NCI-H1436 treated with DMSO at 0.1 percent for 48 hours (cell line): ENCODE results near the gene UBL5.

Experiments
- DNase-seq: peaks from one replicate; lab custom pipeline; 2025; lab: John Stamatoyannopoulos, UW

The UBL5 gene

GRCh38 chr19:9854282-9854846 is 26.6 kb downstream of the UBL5 start:
- DNase-seq, result no peak

DNA sequence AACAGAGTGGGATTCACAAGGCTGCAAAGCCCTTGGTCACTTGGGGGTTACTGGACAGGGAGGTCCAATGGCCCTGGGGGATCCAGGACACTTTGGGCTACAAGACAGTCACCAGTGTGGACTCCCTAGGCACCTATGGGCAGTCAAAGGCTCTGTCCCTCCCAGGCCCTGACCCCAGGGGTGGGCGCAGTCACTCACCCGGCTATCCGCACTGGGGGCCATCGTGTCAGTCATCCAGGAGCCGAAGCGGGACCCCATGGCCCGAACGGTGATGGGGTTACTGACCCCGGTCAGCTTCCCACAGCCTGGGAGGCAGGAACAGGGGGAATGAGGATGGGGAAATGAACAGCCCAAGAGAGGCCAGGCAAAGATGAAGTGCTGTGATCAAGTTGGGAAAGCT is 28.9 kb downstream of the UBL5 start:
- DNase-seq, result no peak

DNA sequence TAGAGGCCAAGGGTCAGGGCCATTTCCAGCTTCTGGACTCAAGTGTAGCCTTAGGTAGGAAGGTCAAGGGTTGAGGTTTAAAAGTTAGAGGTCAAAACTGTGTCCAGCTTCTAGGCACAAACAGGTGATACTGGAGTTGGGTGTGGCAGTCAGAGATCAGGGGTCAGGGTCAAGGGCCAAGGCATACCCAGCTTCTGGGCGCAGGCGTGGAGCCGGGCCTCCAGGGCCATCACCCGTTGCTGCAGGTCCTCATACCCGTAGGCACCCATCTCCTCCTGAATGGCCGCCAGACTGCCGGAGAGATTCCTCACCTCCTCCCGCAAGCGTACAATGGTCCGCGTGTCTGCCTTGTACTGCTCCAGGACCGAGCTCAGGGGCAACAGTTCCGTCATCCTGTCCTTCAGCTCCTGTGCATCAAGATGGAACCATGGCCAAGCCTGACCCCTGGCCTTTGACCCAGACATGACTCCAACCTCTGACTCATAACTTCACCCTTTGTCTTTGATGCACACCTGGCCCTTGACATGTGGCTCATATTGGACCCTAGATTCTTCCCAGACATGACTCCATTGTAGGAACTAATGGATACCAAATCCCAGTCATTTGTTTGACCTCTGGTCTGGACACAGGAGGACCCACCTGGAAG is 29.5 kb downstream of the UBL5 start:
- no peak for DNase-seq

- DNase-seq, result no peak
These were observed 30.4 kb downstream of the UBL5 start for GRCh38 chr19:9857920-9858746.

GRCh38 chr19:9858766-9859165 is 31.0 kb downstream of the UBL5 start:
- no peak for DNase-seq

- no peak for DNase-seq
These were observed 32.7 kb downstream of the UBL5 start for GRCh38 chr19:9860407-9860806.

- no peak for DNase-seq
These were observed 33.8 kb downstream of the UBL5 start for GRCh38 chr19:9861503-9861902.

DNA sequence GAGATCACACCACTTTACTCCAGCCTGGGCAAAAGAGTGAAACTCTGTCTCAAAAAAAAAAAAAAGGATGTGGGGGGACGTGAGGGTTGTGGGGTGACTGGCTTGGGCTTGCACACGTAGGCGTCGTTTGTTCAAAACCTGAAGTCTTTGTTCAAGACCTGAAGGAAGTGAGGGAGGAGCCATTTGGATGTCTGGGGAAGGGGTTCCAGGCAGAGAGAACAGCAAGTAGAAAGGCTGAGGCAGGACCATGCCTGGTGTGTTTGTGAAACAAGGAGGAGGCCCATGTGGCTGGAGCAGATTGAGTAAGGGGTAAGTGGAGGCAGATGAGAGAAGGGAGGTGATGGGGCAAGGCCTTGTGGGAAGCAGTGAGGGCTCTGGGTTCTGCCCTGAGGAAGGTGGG is 35.2 kb downstream of the UBL5 start:
- no peak for DNase-seq

DNA sequence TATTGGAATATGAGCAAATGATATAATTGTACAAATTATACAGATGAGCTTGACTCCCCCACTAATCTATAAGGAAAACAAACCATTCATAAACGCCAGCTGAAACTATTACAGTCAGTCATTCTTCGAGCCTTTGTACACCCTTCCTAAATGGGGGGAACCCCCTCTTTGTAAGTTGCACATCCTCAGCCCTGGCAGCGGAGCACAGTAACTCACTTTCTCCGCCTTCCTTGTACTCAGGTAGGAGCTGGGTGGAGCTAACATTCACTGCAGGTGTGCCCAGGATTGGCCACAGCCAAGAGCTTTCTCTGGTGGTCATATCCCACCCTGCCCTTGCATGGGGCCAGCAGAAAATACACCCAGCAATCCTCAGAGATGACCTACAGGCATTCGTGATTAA is 36.0 kb downstream of the UBL5 start:
- DNase-seq, result no peak

DNA sequence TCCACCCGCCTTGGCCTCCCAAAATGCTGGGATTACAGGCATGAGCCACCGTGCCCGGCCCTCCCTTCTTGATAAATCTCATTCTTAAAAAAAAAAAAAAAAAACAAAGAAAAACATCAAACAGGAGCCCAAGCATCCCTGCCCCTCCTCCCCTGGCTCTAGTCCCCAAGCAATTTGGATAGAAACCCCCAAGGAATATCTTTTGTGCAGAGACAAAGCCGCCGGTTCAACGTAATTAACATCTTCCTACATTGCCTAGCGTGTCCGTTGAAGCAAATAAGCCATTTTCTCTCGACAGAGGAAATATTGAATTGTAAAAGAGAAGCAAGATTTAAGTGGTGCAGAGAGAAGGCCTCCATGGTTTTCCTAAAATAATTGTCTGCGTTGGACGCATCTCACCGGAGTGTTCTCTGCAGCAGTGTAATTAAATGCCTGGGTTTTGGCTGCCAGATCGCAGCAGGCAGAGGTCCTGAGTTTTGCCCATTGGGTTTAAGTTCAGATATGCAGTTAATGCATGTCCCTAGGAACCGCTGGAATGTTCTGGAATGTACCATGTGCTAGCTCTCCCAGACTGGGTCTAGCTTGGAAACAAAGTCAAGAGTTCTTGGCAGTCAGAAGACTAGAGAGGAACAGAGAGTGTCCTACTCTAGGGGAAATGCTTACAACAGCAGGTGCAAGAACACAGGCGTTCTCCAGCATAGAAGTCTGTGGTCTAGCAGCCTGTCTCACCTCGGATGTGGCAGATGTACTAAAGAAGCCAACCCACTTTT is 38.2 kb downstream of the UBL5 start:
- DNase-seq, result peak; percentile 53

DNA sequence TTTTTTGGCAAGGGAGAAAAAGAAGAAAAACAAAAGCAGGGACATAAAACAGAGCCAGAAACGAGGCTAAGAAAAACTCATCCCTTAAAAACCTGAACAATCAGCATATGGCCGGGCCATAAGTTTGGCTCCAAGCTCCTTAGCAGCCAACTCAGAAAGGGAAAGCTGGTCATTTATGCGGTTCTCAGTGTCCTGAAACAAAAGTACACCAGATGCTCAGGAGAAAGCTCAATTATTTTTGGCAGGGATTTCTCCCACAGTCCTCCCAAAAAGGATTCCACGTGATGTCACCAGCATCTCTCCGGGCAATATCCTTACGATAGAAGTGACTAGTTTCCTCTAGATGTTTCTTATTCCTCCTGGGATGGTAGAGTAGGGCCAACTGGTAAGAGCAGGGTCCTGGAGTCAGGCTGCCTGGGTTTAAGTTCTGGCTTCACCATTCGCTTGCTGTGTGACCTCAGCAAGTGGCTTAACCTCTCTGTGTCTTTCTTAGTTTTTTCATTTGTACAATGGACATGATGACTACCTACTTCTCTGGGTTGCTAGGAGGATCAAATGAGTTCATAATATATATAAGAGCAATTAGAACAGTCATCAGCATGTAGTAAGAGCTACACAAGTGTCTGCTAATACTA is 41.4 kb downstream of the UBL5 start:
- no peak for DNase-seq

- DNase-seq, result no peak
These were observed 44.1 kb downstream of the UBL5 start for GRCh38 chr19:9871626-9872338.

DNA sequence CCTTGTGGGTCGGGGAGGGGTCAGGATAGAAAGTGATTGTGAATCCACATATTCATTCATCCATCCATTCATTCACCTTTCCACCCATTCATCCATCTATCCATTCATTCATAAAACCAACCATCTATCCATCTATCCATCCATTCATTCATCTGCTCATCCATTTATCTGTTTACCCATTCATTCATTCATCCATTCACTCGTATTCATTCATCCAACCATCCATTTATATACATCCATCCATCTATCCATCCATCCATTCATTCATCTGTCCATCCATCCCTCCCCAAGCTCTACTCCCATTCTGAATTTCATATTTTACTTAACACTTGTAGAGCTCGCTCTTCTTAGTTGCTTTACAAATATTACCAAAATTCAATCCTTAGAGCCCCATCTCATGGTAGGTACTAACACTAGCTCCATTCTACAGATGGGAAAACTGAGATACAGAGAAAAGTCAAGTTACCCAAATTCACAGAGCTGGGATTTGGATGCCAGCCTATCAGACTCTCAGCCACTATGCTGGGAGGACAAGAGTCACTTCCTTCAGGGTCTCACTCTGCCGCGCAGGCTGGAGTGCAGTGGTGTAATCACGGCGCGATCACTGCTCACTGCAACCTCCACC is 45.0 kb downstream of the UBL5 start:
- DNase-seq, result no peak

DNA sequence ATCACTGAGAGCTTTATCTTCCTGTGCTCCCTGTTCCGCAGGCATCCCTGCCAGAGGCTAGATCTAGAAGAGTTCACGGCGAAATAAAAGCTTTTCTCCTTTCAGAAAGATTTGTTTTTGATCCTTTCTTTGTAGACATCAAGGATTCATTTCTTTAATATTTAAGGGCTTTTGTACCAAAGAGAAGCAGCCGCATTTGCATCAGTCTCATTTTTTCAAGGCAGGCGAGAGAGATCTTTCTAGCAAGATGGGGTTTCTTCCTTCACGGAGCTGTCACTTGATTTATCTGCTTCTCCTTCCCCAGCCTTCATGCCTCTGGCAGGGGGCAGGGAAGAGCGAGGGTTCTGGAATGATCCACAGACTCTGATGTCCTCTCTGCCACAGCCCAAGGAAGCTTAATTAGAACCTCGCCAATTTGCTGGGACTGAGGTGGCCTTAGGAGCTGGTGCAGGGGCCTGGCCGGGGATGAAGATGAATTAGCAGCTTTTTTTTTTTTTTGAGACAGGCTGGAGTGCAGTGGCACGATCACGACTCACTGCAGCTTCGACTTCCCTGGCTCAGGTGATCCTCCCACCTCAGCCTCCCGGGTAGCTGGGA is 47.4 kb downstream of the UBL5 start:
- DNase-seq, result no peak

- no peak for DNase-seq
These were observed 48.1 kb downstream of the UBL5 start for GRCh38 chr19:9875796-9876195.

- DNase-seq, result no peak
These were observed 50.2 kb downstream of the UBL5 start for GRCh38 chr19:9877780-9878510.

- DNase-seq, result no peak
These were observed 50.9 kb downstream of the UBL5 start for GRCh38 chr19:9878511-9879196.
